ENCODE measurements around the gene OR2L5. TPM values are rescaled to one million over a fixed set of nuclear protein-coding genes. Genes with fewer than 3 reads are reported as not detected.

OR2L5 gene
- total and polyA plus RNA-seq, 2 of the 13 experiments (the other 11 are each of a cell fraction or from before 2014, with no cell fraction given) = not detected

GRCh38 chr1:248029770-248030169 lies 16.3 kb downstream of the OR2L5 start, which contains the start of gene OR2L2:
Gene OR2L2, plus strand, starts transcription at chr1:248030070. Its CDS starts 8,198 bp downstream, at chr1:248038268.
- Histone ChIP-seq H3K4me3 (replicated peaks in 1 of 3; ENCODE audit: insufficient read depth in 1 of 3, low read depth in 2 of 3, low read length in 3 of 3) (no peak within 1 kb of the TSS), H4K20me1 (ENCODE audit: insufficient read depth, low read length) (no peaks in the 10 kb centered on the region), H3K9ac (ENCODE audit: insufficient read depth, low read depth, low read length) (no peak within 1 kb of the TSS), H3K27me3 (ENCODE audit: control insufficient read depth in 1 of 2, insufficient read depth in 2 of 2, low read length in 2 of 2) (no peaks in the 10 kb centered on the region), H3K27ac (ENCODE audit: extremely low read length, insufficient read depth, low read length) (no peak within 1 kb of the TSS), H2AFZ (ENCODE audit: low read length) (no peak within 1 kb of the TSS), H3K36me3 (replicated peaks in 1 of 2; ENCODE audit: control insufficient read depth in 1 of 2, insufficient read depth in 2 of 2, low read length in 2 of 2) (no peaks in the 10 kb centered on the region), H3K79me2 (ENCODE audit: insufficient read depth, low read length) (no peaks in the 10 kb centered on the region), H3K4me1 (ENCODE audit: insufficient read depth, low read length) (no peaks in the 10 kb centered on the region), H3K9me3 (ENCODE audit: low read length) (peaks cover 69% of the 10 kb centered on the region), H3K4me2 (ENCODE audit: low read depth, low read length) (no peak within 1 kb of the TSS)
- WGBS (ENCODE audit: low lambda C conversion rate) = 3% methylated on average over 2 of the region's 2 CpGs
- ChIA-PET POLR2A (no interaction called here), CTCF (ENCODE audit: low intra/inter-chr PET ratio, low total read pairs) (no interaction called here)
- in situ Hi-C loops (cut with HindIII; ENCODE audit: extremely low pct_ligation_motif_present, low pct_unique_long_range_greater_than_20kb) (no loop called here), intact Hi-C loops (cut with micrococcal nuclease; ENCODE audit: unreplicated experiment) (no loop called here)
- ATAC-seq (no peak), FAIRE-seq (no peak), DNase-seq (ENCODE audit: low spot score) (no peak)
- TF ChIP-seq HNF4A (CRISPR knock-in tag; IDR thresholded peaks at IDR 0.05) (no peak), HOXA9 (CRISPR knock-in tag; IDR thresholded peaks at IDR 0.05; ENCODE audit: borderline replicate concordance) (no peak), NR2F6 (IDR thresholded peaks at IDR 0.05) (no peak), NR2F6 (CRISPR knock-in tag; IDR thresholded peaks at IDR 0.05) (no peak), KAT7 (CRISPR knock-in tag; IDR thresholded peaks at IDR 0.05; ENCODE audit: borderline replicate concordance) (no peak)
- TF ChIP-seq, protein P1, sequence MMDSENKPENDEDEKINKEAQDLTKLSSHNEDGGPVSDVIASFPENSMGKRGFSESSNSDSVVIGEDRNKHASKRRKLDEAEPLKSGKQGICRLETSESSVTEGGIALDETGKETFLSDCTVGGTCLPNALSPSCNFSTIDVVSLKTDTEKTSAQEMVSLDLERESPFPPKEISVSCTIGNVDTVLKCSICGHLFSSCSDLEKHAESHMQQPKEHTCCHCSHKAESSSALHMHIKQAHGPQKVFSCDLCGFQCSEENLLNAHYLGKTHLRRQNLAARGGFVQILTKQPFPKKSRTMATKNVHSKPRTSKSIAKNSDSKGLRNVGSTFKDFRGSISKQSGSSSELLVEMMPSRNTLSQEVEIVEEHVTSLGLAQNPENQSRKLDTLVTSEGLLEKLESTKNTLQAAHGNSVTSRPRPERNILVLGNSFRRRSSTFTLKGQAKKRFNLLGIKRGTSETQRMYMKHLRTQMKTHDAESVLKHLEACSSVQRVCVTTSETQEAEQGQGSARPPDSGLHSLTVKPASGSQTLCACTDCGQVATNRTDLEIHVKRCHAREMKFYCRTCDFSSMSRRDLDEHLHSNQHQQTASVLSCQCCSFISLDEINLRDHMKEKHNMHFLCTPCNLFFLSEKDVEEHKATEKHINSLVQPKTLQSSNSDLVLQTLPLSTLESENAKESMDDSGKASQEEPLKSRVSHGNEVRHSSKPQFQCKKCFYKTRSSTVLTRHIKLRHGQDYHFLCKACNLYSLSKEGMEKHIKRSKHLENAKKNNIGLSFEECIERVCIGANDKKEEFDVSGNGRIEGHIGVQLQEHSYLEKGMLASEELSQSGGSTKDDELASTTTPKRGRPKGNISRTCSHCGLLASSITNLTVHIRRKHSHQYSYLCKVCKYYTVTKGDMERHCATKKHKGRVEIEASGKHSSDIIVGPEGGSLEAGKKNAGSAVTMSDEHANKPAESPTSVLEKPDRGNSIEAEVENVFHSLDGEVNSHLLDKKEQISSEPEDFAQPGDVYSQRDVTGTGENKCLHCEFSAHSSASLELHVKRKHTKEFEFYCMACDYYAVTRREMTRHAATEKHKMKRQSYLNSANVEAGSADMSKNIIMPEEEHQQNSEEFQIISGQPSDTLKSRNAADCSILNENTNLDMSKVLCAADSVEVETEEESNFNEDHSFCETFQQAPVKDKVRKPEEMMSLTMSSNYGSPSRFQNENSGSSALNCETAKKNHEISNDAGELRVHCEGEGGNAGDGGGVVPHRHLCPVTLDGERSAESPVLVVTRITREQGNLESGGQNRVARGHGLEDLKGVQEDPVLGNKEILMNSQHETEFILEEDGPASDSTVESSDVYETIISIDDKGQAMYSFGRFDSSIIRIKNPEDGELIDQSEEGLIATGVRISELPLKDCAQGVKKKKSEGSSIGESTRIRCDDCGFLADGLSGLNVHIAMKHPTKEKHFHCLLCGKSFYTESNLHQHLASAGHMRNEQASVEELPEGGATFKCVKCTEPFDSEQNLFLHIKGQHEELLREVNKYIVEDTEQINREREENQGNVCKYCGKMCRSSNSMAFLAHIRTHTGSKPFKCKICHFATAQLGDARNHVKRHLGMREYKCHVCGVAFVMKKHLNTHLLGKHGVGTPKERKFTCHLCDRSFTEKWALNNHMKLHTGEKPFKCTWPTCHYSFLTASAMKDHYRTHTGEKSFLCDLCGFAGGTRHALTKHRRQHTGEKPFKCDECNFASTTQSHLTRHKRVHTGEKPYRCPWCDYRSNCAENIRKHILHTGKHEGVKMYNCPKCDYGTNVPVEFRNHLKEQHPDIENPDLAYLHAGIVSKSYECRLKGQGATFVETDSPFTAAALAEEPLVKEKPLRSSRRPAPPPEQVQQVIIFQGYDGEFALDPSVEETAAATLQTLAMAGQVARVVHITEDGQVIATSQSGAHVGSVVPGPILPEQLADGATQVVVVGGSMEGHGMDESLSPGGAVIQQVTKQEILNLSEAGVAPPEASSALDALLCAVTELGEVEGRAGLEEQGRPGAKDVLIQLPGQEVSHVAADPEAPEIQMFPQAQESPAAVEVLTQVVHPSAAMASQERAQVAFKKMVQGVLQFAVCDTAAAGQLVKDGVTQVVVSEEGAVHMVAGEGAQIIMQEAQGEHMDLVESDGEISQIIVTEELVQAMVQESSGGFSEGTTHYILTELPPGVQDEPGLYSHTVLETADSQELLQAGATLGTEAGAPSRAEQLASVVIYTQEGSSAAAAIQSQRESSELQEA (CRISPR knock-in tag; IDR thresholded peaks at IDR 0.05; ENCODE audit: not compliant biosample characterization) = no peak
- BruUV-seq (replicated peaks) = no TSS peak
